GM20431 (cell line): ENCODE measurements around the gene ATG4D.
"Not testable (repeated sequence)": the region's sequence is repeated elsewhere in the genome, so short reads cannot be mapped to it uniquely, and the experiment has no call there.

Experiments
- in situ Hi-C: fragments of 300-500 bp; cut with MseI, MboI; formaldehyde crosslinking; loops from one replicate; pipeline ENCODE4 v1.15.0; 2020; ENCODE audit warnings: low sequenced_read_pairs; ENCODE audit not compliant: unreplicated experiment

The ATG4D gene

DNA sequence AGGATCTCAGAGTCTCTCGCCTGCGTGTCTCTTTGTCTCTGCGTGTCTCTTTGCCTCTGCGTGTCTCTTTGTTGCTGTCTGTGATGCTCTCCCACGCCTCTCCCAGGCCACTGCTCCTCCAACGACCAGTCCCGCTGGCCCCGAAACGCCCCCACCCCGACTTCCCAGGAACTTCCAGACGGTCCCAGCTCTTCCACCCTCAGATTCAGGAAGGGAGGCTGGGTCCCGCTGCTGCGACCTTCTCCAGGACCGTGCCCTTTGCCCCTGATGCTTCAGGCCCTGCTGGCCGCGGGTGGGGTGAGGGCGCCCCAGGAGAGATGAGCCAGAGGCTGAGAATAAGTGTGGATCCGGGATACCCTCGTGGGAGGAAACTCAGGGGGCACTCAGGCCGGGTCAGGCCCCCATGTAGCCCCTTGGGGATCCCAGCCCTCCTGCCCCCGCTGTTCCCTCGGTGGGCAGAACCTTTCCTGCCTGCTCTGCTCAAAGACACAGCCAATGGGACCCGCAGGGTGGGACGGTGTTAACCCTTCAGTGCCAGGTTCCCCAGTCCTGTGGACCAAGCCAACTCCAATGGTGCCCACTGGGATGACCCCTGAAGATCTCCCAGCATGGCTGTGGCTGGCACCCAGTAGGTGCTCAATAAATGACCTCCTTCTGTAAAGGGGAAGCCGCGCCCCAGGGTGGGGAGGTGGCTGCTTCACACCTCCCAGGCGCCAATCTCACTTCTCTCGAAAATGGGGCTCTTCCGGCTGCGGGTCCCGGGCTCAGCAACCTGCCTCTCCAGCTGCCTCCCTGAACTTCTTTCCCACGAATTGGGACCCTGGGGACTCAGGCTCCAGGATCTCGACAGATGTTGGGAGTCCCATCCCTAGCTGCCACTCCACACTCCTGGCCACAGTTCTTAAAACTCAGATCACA, 25.0 kb upstream of the ATG4D start:
- in situ Hi-C loops: no loop called here

DNA sequence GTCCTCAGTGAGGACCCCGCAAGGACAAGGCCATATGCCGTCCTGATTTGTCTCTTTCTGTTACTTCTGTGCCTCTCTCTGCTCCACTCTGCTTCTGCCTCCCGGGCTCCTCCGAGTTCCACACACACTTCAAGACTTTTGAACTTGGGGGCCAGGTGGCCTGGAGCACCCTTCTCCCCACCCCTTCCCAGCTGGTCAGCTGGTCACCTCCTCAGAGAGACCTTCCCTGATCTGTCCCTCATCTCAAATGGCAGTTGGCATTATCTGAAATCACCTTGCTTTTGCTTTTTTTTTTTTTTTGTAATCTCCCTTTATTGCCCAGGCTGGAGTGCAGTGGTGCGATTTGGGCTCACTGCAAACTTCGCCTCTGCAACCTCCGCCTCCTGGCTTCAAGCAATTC, 24.3 kb upstream of the ATG4D start:
- in situ Hi-C loops: no loop called here

DNA sequence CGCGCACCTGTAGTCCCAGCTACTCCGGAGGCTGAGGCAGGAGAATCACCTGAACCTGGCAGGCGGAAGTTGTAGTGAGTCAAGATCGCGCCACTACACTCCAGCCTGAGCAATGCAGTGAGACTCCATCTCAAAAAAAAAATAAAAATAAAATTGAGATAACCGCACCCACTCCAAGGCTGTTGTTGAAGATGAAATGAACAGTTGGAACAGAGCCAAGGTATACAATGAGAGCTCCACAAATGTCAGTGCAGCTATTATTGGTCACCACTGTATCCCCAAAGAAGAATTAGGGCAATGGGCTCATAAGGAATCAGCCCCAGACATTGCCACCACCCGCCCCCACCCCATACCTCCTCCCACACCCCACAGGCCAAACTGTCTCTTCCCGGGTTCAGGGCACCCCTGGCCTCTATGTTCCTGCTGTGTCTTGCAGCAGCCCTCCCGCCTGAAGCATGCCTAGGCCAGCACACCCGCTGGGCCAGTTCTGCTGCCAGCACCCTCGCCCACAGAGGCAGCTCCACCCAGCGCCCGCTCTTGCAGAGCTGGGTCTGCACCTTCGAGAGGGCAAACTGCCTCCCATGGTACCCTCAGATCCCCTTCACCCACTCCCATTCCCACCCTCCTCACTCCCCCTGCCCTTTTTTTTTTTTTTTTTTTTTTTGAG, 22.9 kb upstream of the ATG4D start:
- in situ Hi-C loops: no loop called here

DNA sequence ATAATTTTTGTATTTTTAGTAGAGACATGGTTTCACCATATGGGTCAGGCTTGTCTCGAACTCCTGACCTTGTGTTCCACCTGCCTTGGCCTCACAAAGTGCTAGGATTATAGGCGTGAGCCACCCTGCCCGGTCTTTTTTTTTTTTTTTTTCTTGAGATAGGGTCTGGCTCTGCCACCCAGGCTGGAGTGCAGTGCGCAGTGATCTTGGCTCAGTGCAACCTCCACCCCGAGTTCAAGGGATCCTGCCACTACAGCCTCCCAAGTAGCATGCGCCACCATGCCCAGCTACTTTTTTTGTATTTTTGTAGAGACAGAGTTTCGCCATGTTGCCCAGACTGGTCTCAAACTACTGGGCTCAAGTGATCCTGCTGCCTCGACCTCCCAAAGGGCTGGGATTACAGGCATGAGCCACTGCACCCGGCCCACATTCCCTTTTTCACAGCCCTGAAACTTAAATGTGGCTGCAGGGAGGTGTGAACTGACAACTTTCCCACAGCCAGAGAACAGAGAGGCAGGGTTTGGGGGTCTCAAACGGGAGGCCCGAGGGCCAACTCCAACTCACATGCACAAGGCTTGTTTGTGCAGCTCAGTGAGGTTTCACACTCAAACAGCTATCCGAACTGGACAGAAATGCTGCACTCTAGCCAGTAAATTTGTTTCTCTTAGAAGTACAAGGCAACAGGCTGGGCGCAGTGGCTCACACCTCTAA, 22.1 kb upstream of the ATG4D start:
- in situ Hi-C loops: no loop called here

DNA sequence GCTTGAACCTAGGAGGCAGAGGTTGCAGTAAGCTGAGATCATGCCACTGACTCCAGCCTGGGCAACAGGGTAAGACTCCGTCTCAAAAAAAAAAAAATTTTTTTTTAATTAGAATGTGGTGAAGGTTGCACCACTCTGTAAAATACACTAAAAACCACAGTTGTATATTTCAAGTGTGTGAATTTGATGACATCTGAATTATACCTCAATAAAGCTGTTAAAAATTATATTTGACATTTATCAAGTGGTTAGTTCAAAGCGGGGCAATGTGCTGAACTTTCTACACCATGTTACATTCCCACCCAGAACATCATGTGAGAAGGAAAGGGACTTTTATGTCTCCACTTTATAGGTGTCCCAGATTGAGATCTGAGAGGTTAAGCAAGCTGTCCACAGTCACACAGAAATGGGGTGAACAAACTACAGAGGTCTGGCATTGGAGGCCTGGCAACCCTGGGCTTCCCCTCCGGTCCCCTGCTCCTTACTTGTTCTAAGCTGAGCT, 20.5 kb upstream of the ATG4D start:
- in situ Hi-C loops: no loop called here

DNA sequence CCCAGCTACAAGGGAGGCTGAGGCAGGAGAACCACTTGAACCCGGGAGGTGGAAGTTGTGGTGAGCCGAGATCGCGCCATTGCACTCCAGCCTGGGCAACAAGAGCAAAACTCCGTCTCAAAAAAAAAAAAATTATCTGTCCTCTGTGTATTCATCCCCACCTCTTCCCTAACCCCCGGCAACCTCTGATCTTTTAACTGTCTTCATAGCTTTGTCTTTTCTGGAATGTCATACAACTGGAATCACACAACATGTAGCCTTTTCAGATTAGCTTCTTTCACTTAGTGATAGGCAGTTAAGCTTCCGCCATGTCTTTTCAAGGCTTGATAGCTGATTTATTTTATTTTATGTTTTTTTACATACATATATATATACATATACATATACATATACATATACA, 18.1 kb upstream of the ATG4D start:
- in situ Hi-C loops: no loop called here

DNA sequence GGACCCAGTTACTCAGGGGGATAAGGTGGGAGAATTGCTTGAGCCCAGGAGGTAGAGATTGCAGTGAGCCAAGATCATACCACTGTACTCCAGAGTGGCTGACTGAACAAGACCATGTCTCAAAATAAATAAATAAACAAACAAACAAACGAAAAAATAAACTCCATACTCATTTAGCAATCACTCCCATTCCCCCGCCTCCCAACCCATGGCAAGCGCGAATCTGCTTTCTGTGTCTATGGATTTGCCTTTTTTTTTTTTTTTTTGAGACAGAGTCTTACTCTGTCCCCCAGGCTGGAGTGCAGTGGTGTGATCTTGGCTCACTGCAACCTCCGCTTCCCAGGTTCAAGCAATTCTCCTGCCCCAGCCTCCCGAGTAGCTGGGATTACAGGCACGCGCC, 16.8 kb upstream of the ATG4D start:
- in situ Hi-C loops: not testable (repeated sequence)

DNA sequence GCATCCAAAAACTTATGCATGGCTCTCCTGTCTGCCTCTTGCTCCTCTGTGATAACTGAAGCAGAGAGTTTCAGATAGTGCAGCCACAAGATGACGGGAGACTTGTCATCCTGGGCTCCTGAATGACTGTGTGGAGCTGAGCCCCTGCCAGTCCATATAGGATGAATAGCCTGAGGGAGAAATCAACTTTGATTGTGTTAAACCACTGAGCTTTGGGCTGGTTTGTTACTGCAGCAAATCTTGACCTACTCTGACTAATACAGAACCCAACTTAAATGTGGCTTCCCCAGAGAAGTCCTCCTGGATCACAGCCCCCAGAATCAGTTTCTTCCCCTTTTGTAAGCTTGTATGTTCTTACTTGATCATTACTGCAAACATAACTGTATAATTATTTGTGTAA, 11.2 kb upstream of the ATG4D start:
- in situ Hi-C loops: no loop called here

DNA sequence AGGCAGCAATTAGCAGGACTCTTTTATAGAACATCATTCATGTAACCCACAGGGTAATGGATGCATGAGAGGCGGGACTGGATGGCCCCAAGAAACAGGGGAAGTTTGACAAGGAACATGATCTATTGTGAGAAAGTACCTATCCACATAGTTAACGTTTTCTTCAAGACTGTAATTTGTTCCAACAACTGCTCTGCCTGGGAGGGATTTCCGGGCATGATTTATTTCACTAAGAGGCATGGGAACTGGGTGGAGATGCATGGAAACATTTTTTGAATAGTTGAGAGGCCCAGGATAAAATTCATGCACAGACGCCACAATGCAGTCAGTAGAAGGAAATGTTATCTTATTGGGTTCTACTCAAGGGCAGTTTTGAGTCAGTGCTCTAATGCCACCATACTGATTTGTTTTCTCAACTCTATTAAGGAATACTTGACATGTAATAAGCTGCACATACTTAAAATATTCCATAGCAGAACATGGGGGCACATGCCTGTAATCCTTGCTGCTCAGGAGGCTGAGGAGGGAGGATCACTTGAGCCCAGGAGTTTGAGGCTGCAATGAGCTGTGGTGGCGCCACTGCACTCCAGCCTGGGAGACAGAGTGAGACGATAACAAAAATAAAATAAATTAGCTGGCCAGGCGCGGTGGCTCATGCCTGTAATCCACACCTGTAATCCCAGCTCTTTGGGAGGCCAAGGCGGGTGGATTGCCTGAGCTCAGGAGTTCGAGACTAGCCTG, 9.9 kb upstream of the ATG4D start:
- in situ Hi-C loops: no loop called here

DNA sequence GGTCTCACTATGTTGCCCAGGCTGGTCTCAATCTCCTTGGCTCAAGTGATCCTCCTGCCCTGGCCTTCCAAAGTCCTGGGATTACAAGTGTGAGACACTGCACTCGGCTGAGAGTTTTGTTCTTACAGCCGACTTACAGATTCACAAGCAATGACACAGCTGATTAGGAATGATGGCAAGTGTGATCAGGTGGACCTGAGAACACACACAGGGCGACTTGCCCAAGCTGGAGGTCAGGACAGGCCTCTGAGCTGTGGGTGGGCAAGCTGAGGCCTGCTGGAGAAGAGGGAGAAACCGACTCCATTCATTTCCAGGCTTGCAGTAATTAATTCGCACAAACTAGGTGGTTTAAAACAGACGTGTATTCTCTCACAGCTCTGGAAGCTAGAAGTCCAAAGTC, 8.1 kb upstream of the ATG4D start:
- in situ Hi-C loops: no loop called here

DNA sequence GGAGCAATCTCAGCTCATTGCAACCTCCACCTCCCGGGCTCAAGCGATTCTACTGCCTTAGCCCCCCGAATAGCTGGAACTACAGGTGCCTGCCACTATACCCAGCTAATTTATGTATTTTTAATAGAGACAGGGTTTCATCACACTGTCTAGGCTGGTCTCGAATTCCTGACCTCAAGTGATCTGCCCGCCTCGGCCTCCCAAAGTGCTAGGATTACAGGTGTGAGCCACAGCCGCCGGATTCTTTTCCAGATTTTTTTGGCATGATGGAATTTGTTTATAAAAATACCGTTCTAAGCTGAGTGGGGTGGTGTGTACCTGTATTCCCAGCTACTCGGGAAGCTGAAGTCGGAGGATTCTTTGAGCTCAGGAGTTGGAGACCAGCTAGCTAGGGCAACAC, 6.0 kb upstream of the ATG4D start:
- in situ Hi-C loops: no loop called here

DNA sequence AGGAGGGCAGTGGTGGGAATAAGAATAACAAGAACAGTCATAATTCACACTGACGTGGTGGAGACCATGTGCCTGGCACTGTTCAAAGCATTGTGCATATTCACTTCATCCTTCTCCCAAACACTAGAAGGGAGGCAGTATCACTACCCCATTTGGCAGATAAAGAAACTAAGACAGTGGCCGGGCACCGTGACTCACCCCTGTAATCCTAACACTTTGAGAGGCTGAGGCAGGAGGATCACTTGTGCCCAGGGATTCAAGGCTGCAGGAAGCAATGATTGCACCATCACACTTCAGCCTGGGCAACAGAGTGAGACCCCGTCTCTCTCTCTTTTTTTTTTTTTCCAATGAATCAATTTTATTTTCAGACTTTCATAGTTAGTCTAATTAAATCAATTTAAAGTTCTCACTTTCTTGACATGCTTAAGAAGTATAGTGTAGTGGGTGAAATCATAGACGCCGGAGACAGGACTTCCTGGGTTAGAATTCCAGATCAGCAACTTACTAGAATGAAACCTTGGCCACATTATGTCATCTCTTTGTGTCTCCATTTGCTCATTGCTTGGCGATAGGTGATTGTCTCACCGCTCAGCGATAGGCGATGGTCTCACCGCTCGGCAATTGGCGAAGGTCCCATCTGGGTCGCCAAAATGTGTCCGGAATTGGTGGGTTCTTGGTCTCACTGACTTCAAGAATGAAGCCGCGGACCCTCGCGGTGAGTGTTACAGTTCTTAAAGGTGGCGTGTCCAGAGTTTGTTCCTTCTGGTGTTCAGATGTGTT, 5.3 kb upstream of the ATG4D start:
- in situ Hi-C loops: no loop called here

DNA sequence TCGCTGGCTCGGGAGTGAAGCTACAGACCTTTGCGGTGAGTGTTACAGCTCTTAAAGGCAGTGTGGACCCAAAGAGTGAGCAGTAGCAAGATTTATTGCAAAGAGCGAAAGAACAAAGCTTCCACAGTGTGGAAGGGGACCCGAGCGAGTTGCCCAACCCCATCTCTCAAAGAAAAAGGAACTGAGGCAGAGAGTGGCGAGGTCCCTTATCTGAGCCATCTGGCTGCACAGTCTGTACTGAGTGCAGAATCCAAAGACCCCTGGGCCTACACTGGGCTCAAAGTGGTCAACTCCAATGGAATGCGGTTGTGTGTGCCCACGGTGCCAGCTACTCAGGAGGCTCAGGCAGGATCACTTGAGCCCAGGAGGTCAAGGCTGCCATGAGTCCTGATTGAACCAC, 4.7 kb upstream of the ATG4D start:
- in situ Hi-C loops: not testable (repeated sequence)

DNA sequence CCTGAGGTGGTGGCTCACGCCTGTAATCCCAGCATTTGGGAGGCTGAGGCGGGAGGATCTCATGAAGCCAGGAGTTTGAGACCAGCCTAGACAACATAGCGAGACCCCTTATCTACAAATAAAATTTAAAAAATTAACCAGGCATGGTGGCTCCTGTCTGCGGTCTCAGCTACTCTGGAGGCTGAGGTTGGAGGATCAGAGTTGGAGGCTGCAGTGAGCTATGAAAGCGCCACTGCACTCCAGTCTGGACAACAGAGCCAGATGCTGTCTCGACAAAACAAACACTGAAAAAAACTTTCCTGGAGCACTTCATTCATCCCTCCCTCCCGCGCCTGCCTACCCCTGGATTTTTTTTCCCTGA, 665 bp upstream of the ATG4D start:
- in situ Hi-C loops: no loop called here

DNA sequence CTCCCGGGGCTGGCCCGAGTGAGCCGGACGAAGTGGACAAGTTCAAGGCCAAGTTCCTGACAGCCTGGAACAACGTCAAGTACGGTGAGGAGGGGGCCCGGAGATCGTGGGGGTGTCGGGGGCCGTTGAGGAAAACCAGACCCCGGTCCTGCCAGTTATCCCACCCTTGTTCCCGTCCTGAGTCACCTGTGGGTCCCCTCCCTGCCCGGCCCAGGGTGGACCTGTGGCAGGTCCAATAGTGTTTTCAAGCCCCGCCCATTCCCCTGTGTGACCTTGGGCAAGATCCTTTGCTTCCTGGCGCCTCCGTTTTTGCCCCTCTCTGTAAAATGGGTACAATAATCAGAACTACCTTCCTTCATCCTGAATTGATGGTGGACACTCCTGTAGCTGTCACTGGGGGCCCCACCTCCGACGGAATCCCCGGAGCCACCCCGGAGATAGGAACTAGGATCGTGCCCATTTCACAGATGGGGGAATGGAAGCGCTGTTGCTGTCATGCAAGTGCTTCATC, 593 bp downstream of the ATG4D start:
- in situ Hi-C loops: no loop called here

DNA sequence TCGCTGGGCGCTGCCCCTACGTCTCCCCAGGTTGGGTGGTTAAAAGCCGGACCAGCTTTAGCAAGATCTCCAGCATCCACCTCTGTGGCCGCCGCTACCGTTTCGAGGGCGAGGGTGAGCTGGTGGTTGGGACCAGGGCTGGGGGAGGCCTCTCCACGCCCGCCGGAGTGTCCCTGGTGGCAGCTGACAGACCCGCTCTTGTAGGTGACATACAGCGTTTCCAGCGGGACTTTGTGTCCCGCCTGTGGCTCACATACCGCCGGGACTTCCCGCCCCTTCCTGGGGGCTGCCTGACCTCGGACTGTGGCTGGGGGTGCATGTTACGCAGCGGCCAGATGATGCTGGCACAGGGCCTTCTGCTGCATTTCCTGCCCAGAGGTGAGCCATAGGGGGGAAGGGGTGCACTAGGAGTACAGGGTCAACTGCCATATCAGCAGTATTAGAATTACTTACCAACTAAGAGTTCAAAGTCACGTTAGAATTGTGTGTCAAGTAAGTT, 1.1 kb downstream of the ATG4D start:
- in situ Hi-C loops: no loop called here

DNA sequence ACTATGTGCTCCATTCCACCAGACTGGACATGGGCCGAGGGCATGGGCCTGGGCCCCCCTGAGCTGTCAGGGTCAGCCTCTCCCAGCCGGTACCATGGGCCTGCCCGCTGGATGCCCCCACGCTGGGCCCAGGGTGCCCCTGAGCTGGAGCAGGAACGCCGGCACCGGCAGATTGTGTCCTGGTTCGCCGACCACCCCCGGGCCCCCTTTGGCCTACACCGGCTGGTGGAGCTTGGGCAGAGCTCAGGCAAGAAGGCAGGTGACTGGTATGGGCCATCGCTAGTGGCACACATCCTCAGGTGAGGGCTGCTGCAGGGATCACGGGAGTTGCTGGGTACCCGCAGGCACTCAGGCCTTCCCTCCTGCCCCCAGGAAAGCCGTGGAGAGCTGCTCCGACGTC, 3.1 kb downstream of the ATG4D start:
- in situ Hi-C loops: no loop called here

DNA sequence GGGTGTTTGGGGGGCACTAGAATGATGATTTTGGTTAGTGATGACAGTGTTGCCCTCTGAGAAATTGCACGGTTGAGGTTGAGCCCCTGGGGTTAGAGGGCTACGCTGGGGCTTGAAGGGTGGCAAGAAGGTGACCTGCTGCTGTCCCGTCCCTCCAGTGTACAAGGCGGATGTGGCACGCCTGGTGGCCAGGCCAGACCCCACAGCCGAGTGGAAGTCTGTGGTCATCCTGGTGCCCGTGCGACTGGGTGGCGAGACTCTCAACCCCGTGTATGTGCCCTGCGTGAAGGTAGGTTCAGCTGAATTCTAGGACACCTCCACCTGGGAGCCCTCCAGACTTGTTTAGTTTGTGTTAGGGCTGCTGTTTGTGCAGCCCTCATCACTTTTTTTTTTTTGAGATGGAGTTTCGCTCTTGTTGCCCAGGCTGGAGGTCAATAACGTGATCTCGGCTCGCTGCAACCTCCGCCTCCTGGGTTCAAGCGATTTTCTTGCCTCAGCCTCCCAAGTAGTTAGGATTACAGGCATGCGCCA, 5.1 kb downstream of the ATG4D start:
- in situ Hi-C loops: no loop called here

DNA sequence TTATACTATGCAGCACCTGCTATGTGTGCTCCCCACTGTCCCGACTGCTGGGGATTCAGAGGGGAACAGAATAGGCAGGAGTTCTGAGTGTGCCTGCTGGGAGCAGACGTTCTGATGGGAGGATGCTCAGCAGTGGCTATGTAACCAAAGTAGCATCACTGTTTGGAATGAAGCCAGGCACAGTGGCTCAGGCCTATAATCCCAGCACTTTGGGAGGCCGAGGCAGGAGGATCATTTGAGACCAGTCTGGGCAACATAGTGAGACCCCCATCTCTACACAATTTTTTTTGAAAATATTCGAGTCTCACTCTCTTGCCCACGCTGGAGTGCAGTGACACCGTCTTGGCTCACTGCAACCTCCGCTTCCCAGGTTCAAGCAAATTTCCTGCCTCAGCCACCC, 6.0 kb downstream of the ATG4D start:
- in situ Hi-C loops: no loop called here
